Small intestine (tissue), 7 donors: Measurements from ENCODE around the gene PLXDC1. TPM values are rescaled to one million over a fixed set of nuclear protein-coding genes. Genes with fewer than 3 reads are reported as not detected.
A peak's percentile ranks its signal among the peaks of the same experiment; 100 is the strongest.
"Not testable (repeated sequence)": the region's sequence is repeated elsewhere in the genome, so short reads cannot be mapped to it uniquely, and the experiment has no call there.

Experiments
- DNase-seq, 2 donors: peaks; one replicate each; pipeline versions ENCODE4 v3.0.0 to v3.0.0-alpha.2; 2013
- FAIRE-seq: peaks from 2 replicates; lab custom pipeline; 2012; peaks lifted over from hg19 to GRCh38; lab: Jason Lieb, UNC
- H3K27ac ChIP-seq, 3 donors: one replicate each; pipeline ENCODE4 v1.5.1; 2013; ENCODE audit warnings: low read length in 2 of 3, mild to moderate bottlenecking in 2 of 3, control low read depth in 1 of 3, inconsistent platforms in 1 of 3, low read depth in 1 of 3, moderate library complexity in 1 of 3
- H3K27me3 ChIP-seq, 3 donors: one replicate each; pipeline ENCODE4 v1.6.1; 2013; ENCODE audit warnings: low read length in 3 of 3, inconsistent platforms in 1 of 3; ENCODE audit not compliant: control insufficient read depth in 3 of 3, insufficient read depth in 3 of 3
- H3K36me3 ChIP-seq, 3 donors: one replicate each; pipeline ENCODE4 v1.6.1; 2013; ENCODE audit warnings: low read length in 3 of 3, inconsistent platforms in 1 of 3, low read depth in 1 of 3, mild to moderate bottlenecking in 1 of 3, moderate library complexity in 1 of 3; ENCODE audit not compliant: control insufficient read depth in 3 of 3, insufficient read depth in 2 of 3
- H3K4me1 ChIP-seq, 3 donors: one replicate each; pipeline ENCODE4 v1.6.1; 2013; ENCODE audit warnings: low read length in 2 of 3, inconsistent platforms in 1 of 3, low read depth in 1 of 3, mild to moderate bottlenecking in 1 of 3, moderate library complexity in 1 of 3; ENCODE audit not compliant: control insufficient read depth in 3 of 3, insufficient read depth in 2 of 3
- H3K4me3 ChIP-seq, 3 donors: one replicate each; pipeline ENCODE4 v1.5.1; 2013; ENCODE audit warnings: low read length in 3 of 3, control low read depth in 1 of 3, inconsistent platforms in 1 of 3, low read depth in 1 of 3, mild to moderate bottlenecking in 1 of 3, moderate library complexity in 1 of 3
- H3K9me3 ChIP-seq, 2 donors: one replicate each; pipeline ENCODE4 v1.6.1; 2013; ENCODE audit warnings: low read depth in 1 of 2, low read length in 1 of 2; ENCODE audit not compliant: control insufficient read depth in 2 of 2, insufficient read depth in 1 of 2
- WGBS, 3 donors: extraction: QIAGEN DNeasy Blood & Tissue Kit; methylation state at CpG; one replicate each; pipeline ENCODE4 v1.1.7; 2013; 5-methylcytosine and 5-hydroxymethylcytosine counted together
- polyA plus RNA-seq, 4 donors: library from polyadenylated mRNA; stranded (reverse) in 3 of 4; unstranded in 1 of 4; fragments of 200-250 nt in 3 of 4; fragments of 120-200 nt in 1 of 4; gene quantifications; one replicate each; pipeline versions ENCODE4 v1.2.1 to v1.2.3, GENCODE V29; 2013
- donor health status: healthy with polysubstance abuse.
- donor health status: control.
- donor health status: control.
- donor health status: Bipolar disorder and iron deficiency.
- donor health status: healthy.

Gene PLXDC1
- polyA plus RNA-seq, 4 donors, result 2.1 to 12.7 (median 3.4) TPM

DNA sequence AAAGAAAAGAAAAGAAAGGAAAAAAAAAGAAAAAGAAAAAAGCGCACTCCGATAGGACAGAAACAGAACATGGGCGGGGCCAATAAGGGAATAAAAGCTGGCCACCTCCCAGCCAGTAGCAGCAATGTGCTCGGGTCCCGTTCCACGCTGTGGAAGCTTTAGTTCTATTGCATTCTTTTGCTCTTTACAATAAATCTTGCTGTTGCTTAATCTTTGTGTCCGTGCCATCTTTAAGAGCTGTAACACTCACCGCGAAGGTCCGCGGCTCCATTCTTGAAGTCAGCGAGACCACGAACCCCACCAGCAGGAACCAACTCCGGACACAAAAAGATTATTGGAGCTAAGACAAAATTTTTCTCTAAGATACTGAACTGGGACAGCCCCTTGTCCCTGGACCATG, 17.7 kb upstream of the PLXDC1 start:
- H3K36me3 ChIP-seq, result peaks cover 0 to 1% (median 0%) of the 10 kb centered on the region in 3 donors
- H3K27me3 ChIP-seq, result peaks cover 0 to 35% (median 4%) of the 10 kb centered on the region in 3 donors
- DNase-seq (no peak), FAIRE-seq (no peak)
- 79 to 84% (median 84%) methylated on average over 14 of the region's 14 CpGs for WGBS, 3 donors
- H3K9me3 ChIP-seq, result no peaks in the 10 kb centered on the region
- H3K4me1 ChIP-seq, result peaks cover 0 to 6% (median 0%) of the 10 kb centered on the region in 3 donors
- no peak overlapping the region for H3K27ac ChIP-seq
- H3K4me3 ChIP-seq, result no peak overlapping the region

DNA sequence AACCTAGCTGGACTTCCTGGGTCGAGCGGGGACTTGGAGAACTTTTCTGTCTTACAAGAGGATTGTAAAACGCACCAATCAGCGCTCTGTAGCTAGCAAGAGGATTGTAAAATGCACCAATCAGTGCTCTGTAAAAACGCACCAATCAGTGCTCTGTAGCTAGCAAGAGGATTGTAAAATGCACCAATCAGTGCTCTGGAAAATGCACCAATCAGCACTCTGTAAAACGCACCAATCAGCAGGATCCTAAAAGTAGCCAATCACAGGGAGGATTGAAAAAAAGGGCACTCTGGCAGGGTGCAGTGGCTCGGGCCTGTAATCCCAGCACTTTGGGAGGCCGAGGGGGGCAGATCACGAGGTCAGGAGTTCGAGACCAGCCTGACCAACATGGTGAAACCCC, 17.1 kb upstream of the PLXDC1 start:
- H3K27ac ChIP-seq, FAIRE-seq: not testable (repeated sequence)

DNA sequence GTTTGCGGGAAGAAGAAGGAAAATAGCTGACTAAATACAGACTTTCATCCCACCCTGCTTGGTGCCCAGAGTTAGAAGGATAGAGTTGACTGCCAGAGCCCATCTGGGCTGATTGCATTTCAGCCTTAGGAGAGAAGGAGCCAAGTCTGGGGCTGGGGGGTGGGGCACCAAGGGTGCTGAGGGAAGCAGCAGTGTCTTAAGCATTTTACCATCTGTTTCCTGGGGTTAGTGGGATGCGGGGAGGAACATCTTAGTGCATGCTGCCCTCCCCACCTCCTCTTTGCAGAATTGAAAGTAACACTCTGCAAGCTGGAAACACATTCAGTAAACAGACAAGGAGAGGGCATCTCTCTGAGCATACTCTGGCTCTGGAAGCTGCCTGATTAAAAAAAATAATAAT, 16.0 kb upstream of the PLXDC1 start:
- Histone ChIP-seq H3K27ac (no peak overlapping the region), H3K36me3 (no peaks in the 10 kb centered on the region), H3K27me3 (peaks cover 0 to 35% (median 4%) of the 10 kb centered on the region in 3 donors), H3K4me1 (peaks cover 0 to 6% (median 0%) of the 10 kb centered on the region in 3 donors), H3K4me3 (no peak overlapping the region), H3K9me3 (no peaks in the 10 kb centered on the region)
- DNase-seq, result no peak
- WGBS, 3 donors, result 35 to 65% (median 38%) methylated on average over 2 of the region's 2 CpGs
- FAIRE-seq, result no peak

More for the DNA sequence above, 17.1 kb upstream of the PLXDC1 start:
- not testable (repeated sequence) for H3K36me3 ChIP-seq, H3K4me3 ChIP-seq, H3K4me1 ChIP-seq, H3K9me3 ChIP-seq, DNase-seq
- 95 to 96% (median 96%) methylated on average over 10 of the region's 10 CpGs for WGBS, 3 donors
- peaks cover 0 to 35% (median 4%) of the 10 kb centered on the region in 3 donors for H3K27me3 ChIP-seq

DNA sequence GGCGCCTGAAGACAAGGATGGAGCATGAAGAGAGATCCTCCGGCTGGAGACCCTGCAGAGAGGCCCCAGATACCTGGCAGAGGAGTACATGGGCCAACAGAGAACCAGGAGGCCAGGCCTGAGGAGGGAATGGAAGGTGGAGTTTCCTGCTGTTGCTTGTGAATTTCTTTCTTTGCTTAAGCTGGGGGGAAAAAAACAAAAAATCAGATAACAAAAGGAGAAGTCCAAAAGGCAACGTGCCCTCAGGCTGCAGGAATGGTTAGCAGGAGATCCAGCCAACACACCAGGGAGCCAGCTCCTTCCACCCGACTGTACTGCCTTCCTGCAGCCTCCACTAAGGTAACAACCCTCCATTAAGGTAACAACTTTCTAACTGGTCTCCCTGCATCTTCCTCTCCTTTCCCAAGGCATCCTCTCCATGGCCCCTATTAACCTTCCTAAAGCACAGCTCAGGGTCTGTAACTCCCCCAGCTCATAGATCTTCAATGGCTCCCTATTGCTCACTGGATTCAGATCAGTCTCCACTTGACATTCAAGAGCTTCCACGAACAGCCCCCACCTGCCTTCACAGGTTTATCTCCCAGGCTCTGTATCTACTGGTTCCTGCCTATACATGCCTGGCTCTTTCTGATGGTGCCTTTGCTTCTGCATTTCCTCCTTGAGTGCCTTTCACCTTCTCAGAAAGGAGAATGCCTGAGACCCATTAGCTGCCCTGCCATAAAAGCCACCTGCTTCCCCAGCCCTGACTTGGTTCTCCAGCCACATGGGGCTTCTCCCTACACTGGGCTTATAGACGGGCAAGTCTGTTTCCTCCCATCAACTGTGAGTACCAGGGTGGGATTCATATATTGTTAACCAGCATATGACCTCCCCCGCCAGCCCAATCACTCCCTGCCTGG, 15.2 kb upstream of the PLXDC1 start:
- no peak for DNase-seq
- H3K27ac ChIP-seq, result no peak overlapping the region
- H3K9me3 ChIP-seq, result no peaks in the 10 kb centered on the region
- H3K36me3 ChIP-seq, result no peaks in the 10 kb centered on the region
- peaks cover 0 to 6% (median 0%) of the 10 kb centered on the region in 3 donors for H3K4me1 ChIP-seq
- no peak overlapping the region for H3K4me3 ChIP-seq
- 50 to 61% (median 58%) methylated on average over 7 of the region's 7 CpGs for WGBS, 3 donors
- FAIRE-seq, result no peak
- H3K27me3 ChIP-seq, result peaks cover 0 to 33% (median 4%) of the 10 kb centered on the region in 3 donors

DNA sequence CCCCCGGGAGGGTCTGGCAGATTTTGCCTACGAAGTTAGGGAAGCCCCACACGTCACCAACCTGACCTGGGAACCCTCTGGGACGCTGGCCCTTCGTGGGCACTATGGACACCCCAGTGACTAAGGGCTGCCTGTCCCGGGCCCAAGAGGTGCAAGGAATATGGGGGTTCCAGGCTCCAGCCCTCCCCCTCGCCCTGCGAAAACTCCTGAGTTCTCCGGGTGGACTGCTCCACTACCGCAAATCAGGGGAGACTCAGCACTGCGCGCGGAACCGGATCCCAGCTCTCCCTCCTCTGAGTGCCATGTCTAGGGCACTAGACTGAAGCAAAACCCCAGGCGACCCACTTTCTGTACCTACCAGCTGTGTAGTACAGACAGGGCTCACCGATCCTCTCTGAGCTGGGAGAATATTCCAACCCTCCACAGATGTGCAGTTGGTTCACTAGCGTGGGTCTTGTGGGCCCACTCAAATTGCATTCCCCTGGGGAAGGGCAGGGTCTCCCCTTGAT, 14.5 kb upstream of the PLXDC1 start, which contains the start of gene ARL5C:
Gene ARL5C (minus strand): TSS at position 321 of the 509 bp plus-strand sequence. CDS start 401 bp downstream, outside the sequence.
- Histone ChIP-seq H3K4me3 (peak within 1 kb of the TSS; percentile 0 to 49 (median 42)), H3K4me1 (peaks cover 0 to 6% (median 0%) of the 10 kb centered on the region in 3 donors), H3K9me3 (no peaks in the 10 kb centered on the region), H3K36me3 (no peaks in the 10 kb centered on the region), H3K27ac (no peak within 1 kb of the TSS), H3K27me3 (peaks cover 0 to 36% (median 4%) of the 10 kb centered on the region in 3 donors)
- FAIRE-seq (no peak), DNase-seq (no peak)
- WGBS, 3 donors, result 62 to 82% (median 80%) methylated on average over 17 of the region's 17 CpGs

DNA sequence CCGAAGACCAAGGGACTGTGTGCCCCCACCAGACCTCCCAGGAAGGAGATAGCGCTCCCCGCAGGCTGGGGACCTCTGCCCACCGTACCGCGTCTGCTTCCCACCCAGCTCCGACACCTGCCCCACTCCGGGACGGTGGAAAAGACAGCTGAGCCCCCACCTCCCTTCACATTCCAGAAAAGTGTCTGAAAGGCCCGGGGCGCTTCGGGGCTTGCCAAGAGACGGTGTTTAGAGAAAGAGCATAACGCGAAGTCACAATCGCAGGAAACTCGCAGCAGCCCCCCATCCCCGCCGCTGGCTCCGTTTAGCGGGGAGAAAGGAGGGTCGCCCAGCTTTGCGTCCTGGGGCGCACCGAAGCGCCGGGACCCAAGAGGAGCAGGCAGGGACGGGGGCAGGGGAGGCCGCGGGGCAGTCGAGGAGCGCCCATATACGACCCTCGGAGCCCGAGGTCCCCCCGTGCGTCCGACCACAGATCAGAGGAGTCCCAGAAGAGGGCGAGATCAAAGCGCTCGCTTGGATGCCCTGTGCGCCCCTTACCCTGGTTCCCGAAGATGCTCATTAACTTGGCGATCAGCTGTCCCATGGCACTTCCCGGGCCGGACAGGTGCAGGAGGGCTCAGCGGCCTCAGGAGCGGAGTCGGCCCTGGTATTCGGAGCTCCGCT, 13.9 kb upstream of the PLXDC1 start:
- Histone ChIP-seq H3K27me3 (peaks cover 0 to 39% (median 4%) of the 10 kb centered on the region in 3 donors), H3K36me3 (no peaks in the 10 kb centered on the region), H3K4me1 (peaks cover 0 to 6% (median 0%) of the 10 kb centered on the region in 3 donors), H3K4me3 (peak overlapping the region; percentile 0 to 49 (median 42)), H3K27ac (no peak overlapping the region), H3K9me3 (no peaks in the 10 kb centered on the region)
- 8 to 26% (median 19%) methylated on average over 45 to 51 of the region's 51 CpGs for WGBS, 3 donors
- no peak for DNase-seq
- no peak for FAIRE-seq

DNA sequence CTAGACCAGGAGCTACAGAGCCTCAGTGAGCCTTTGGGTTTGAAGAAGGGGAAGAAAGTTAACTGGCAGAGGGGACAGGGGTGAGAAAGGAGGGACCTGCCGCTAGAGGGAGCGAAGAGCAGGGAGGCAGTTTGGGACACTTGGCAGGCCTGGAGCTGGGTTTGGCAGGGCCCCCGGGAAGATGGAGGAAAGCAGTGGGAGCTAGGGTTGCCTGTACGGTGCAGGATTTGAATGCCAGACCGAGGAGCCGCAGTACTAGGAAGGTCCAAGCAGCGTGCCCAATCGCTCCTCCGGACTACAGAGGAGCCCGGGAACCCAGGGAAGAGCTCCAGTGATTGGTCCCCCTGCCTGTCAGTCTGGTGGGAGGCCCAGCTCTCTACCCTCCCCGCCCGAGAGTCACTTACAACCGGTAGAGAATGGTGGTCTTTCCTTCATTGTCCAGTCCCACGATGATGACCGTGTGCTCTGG, 13.3 kb upstream of the PLXDC1 start:
- FAIRE-seq (no peak), DNase-seq (peak; percentile 74 to 78)
- Histone ChIP-seq H3K9me3 (no peaks in the 10 kb centered on the region), H3K27ac (no peak overlapping the region), H3K36me3 (no peaks in the 10 kb centered on the region), H3K4me1 (peaks cover 0 to 6% (median 0%) of the 10 kb centered on the region in 3 donors), H3K4me3 (peak overlapping the region; percentile 0 to 49 (median 42)), H3K27me3 (peaks cover 0 to 40% (median 4%) of the 10 kb centered on the region in 3 donors)
- 0 to 3% (median 1%) methylated on average over 15 of the region's 15 CpGs for WGBS, 3 donors

DNA sequence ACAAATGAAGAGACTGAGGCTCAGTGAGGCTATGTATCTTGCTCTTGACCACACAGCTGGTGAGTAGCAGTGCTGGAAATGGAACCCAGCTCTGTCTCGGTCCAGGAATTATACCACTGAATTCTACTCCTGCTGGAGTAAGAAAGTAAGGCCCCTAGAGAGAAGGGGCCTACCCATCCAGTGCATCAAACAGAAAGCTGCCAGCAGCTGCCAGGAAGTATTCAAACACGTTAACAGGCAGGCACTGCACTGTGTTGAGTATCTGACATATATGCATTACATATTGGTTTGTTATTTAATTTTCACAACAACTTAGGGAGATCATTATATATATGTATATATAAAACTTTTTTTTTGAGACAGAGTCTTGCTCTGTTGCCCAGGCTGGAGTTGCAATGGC, 10.5 kb upstream of the PLXDC1 start:
- FAIRE-seq, result no peak
- Histone ChIP-seq H3K27ac (no peak overlapping the region), H3K36me3 (no peaks in the 10 kb centered on the region), H3K4me3 (no peak overlapping the region), H3K9me3 (no peaks in the 10 kb centered on the region), H3K27me3 (peaks cover 0 to 35% (median 4%) of the 10 kb centered on the region in 3 donors), H3K4me1 (peaks cover 0 to 6% (median 0%) of the 10 kb centered on the region in 3 donors)
- 68 to 76% (median 68%) methylated on average over 2 of the region's 2 CpGs for WGBS, 3 donors
- no peak for DNase-seq
